Heart left ventricle (tissue), 16 donors: ENCODE results near the gene PLCG2. TPM values are rescaled to one million over a fixed set of nuclear protein-coding genes. Genes with fewer than 3 reads are reported as not detected.
A peak's percentile ranks its signal among the peaks of the same experiment; 100 is the strongest.

Source experiments
- ATAC-seq, 4 donors: fragments of 200-7000 bp; cut with Tn5 transposase; one replicate each; pipeline ENCODE4 v1.9.1; 2020 to 2022; ENCODE audit warnings: moderate library complexity in 4 of 4, mild to moderate bottlenecking in 3 of 4, moderate number of reproducible peaks in 1 of 4
- DNase-seq, 5 donors: peaks; one replicate each; pipeline ENCODE4 v3.0.0-alpha.2; 2020
- H3K27ac ChIP-seq, 12 donors: fragments of 200-600 bp; sonication (generic) in 4 of 12; one replicate each; pipeline versions ENCODE4 v1.5.0 to v1.8.0; 2016 to 2022; ENCODE audit warnings: mild to moderate bottlenecking in 2 of 12
- H3K27me3 ChIP-seq, 9 donors: fragments of 200-600 bp; sonication (generic) in 2 of 9; one replicate each; pipeline versions ENCODE4 v1.5.1 to v1.8.0; 2016 to 2022; ENCODE audit warnings: mild to moderate bottlenecking in 3 of 9
- H3K36me3 ChIP-seq, 9 donors: fragments of 200-600 bp; sonication (generic) in 2 of 9; one replicate each; pipeline versions ENCODE4 v1.5.0 to v1.8.0; 2018 to 2022; ENCODE audit warnings: mild to moderate bottlenecking in 2 of 9
- H3K4me1 ChIP-seq, 12 donors: fragments of 200-600 bp; sonication (generic) in 4 of 12; one replicate each; pipeline versions ENCODE4 v1.5.0 to v1.8.0; 2016 to 2022; ENCODE audit warnings: mild to moderate bottlenecking in 3 of 12
- H3K4me3 ChIP-seq, 12 donors: fragments of 200-600 bp; sonication (generic) in 4 of 12; one replicate each; pipeline versions ENCODE4 v1.5.0 to v1.8.0; 2017 to 2022; ENCODE audit warnings: mild to moderate bottlenecking in 9 of 12, moderate library complexity in 4 of 12
- H3K9me3 ChIP-seq, 12 donors: fragments of 200-600 bp; sonication (generic) in 4 of 12; one replicate each; pipeline versions ENCODE4 v1.5.0 to v1.8.0; 2016 to 2022; ENCODE audit warnings: mild to moderate bottlenecking in 1 of 12
- POLR2A ChIP-seq, 2 donors: fragments of 450-650 bp; IDR thresholded peaks; one replicate each; pipeline ENCODE4 v1.6.1; 2017; ENCODE audit warnings: antibody characterized with exemption in 2 of 2, mild to moderate bottlenecking in 2 of 2, moderate library complexity in 2 of 2
- WGBS, 4 donors: extraction: QIAGEN DNeasy Blood & Tissue Kit in 2 of 4; methylation state at CpG; one replicate each; pipeline versions ENCODE4 v1.1.5 to v1.1.7; 2013 to 2018; 5-methylcytosine and 5-hydroxymethylcytosine counted together
- intact Hi-C, 10 donors: fragments of 100-400 bp; cut with DNase I; formaldehyde crosslinking; loops; one replicate each; pipeline versions ENCODE4 v1.11.1 to v1.14.2; 2022
- polyA plus RNA-seq, 2 donors: library from polyadenylated mRNA; stranded (reverse); fragments of 200-250 nt; gene quantifications; one replicate each; pipeline ENCODE4 v1.2.3, GENCODE V29; 2013
- total RNA-seq, 9 donors: library from RNA; depleted of rRNA in 2 of 9; stranded (reverse); fragments of >200 nt in 2 of 9; fragmentation: NEBNext Ultra II Directional in 3 of 9; extraction: Animal tissue kit (Norgen Biotek cat#: 25700) in 3 of 9; gene quantifications; one replicate each; pipeline versions ENCODE4 v1.1.0 to v1.2.4, GENCODE V29; 2016 to 2023
- TF ChIP-seq, protein P1 (sequence below), 12 donors: fragments of 200-600 bp; sonication (generic) in 4 of 12; IDR thresholded peaks; one replicate each; pipeline versions ENCODE4 v1.5.0 to v1.8.0; 2018 to 2022; ENCODE audit warnings: antibody characterized with exemption in 12 of 12, mild to moderate bottlenecking in 5 of 12
- donor health status: ischemic (EF 13 %, LVEDD 7.1; RV severe dilation, severe dysfunction).
- donor health status: healthy with polysubstance abuse.
- donor health status: DM: no; HTN: yes; CAD: no.
- donor health status: DM: no; HTN: no; CAD: no.
- donor health status: ischemic (EF 25% LVEDD 6.9; RV normal size, moderate dysfunction).
- donor health status: ischemic (EF 25% LVEDD 5.7; RV mildly dilated, moderate dysfunction).
- donor health status: healthy.
- donor health status: DM: yes; HTN: yes; CAD: no.
- donor health status: ischemic (EF 35%, LVEDD 5.7; RV mildly dilated, moderate dysfunction).
- donor health status: nonischemic (EF 11% LVEDD 7.7; RV severe dilation, severe dysfunction).
- donor health status: DM: yes; HTN: yes; CAD: no.
- donor health status: PGD.
- donor health status: ischemic (EF 29% LVEDD 5.4; RV normal size, mild dysfunction).
- donor health status: nonischemic (EF 23%, LVEDD 6.1; RV moderate dilation, normal function).

The PLCG2 gene
- total and polyA plus RNA-seq, 11 donors, result 2.0 to 35.4 (median 4.7) TPM

DNA sequence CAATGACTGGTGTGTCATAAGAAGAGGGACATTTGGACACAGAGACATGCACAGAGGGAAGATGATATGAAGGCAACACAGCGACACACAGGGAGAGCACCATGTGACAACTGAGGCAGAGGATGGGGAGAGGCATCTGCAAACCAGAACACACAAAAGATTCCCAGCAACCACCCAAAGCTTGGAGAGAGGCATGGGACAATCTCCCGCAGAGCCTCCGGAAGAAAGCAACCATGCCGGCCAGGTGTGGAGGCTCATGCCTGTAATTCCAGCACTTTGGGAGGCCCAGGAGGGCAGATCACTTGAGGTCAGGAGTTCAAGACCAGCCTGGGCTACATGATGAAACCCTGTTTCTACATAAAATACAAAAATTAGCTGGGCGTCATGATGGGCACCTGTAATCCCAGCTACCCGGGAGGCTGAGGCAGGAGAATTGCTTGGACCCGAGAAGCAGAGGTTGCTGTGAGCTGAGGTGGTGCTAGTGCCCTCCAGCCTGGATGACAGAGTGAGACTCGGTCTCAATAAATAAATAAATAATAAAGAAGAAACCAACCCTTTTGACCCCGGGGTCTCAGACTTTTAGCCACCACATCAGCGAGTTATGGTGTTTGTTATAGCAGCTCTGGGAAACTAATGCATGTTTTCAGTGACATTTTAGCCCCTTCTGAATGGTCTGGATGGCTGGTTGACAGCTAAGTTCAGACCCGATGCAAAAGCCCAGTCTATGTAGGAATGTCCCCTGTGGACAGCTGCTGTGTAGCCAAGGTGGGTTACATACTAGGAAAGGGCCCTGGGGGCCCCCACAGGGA lies 13.8 kb upstream of the PLCG2 start:
- whole genome bisulfite sequencing, 4 donors, result 84 to 95% (median 91%) methylated on average over 11 of the region's 11 CpGs

GRCh38 chr16:81765969-81766368 lies 13.1 kb upstream of the PLCG2 start:
- H3K27ac ChIP-seq, result no peak overlapping the region
- intact Hi-C loops, result no loop called here
- no peak for TF ChIP-seq POLR2A (IDR thresholded peaks at IDR 0.05)
- TF ChIP-seq, protein P1, sequence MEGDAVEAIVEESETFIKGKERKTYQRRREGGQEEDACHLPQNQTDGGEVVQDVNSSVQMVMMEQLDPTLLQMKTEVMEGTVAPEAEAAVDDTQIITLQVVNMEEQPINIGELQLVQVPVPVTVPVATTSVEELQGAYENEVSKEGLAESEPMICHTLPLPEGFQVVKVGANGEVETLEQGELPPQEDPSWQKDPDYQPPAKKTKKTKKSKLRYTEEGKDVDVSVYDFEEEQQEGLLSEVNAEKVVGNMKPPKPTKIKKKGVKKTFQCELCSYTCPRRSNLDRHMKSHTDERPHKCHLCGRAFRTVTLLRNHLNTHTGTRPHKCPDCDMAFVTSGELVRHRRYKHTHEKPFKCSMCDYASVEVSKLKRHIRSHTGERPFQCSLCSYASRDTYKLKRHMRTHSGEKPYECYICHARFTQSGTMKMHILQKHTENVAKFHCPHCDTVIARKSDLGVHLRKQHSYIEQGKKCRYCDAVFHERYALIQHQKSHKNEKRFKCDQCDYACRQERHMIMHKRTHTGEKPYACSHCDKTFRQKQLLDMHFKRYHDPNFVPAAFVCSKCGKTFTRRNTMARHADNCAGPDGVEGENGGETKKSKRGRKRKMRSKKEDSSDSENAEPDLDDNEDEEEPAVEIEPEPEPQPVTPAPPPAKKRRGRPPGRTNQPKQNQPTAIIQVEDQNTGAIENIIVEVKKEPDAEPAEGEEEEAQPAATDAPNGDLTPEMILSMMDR (IDR thresholded peaks at IDR 0.05), result no peak
- ATAC-seq (no peak), DNase-seq (no peak)
- H3K27me3 ChIP-seq, result peaks cover 0 to 6% (median 0%) of the 10 kb centered on the region in 9 donors
- H3K9me3 ChIP-seq, result no peaks in the 10 kb centered on the region
- H3K36me3 ChIP-seq, result no peaks in the 10 kb centered on the region
- peaks cover 0 to 5% (median 0%) of the 10 kb centered on the region in 12 donors for H3K4me1 ChIP-seq
- no peak overlapping the region for H3K4me3 ChIP-seq

More for the DNA sequence above, 13.8 kb upstream of the PLCG2 start:
- Histone ChIP-seq H3K4me3 (no peak overlapping the region), H3K36me3 (no peaks in the 10 kb centered on the region), H3K4me1 (peaks cover 0 to 5% (median 0%) of the 10 kb centered on the region in 12 donors), H3K9me3 (no peaks in the 10 kb centered on the region), H3K27ac (no peak overlapping the region), H3K27me3 (peaks cover 0 to 6% (median 0%) of the 10 kb centered on the region in 9 donors)
- DNase-seq (no peak), ATAC-seq (peak in 2 of 4 donors; percentile 12 to 64)
- intact Hi-C loops, result no loop called here
- TF ChIP-seq, protein P1 (IDR thresholded peaks at IDR 0.05), result no peak
- no peak for TF ChIP-seq POLR2A (IDR thresholded peaks at IDR 0.05)

DNA sequence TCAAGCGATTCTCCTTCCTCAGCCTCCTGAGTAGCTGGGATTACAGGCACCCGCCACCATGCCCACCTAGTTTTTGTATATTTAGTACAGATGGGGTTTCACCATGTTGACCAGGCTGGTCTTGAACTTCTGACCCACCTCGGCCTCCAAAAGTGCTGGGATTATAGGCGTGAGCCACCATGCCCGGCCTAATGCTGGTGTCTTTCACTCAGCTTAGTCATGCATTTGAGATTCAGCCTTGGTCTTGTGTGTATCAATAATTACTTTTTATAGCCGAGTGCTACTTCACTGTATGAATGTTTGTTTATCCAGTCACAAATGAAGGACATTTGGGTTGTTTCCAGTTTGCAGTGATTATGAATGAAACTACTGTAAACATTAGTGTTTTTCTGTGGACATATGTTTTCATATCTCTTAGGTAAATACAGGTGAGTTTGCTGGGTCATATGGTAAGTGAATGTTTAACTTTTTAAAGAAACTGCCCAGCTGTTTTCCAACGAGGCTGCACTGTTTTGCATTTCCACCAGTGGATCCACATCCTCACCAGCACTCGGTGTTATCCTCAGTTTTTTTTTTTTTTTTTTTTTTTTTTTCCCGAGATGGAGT lies 11.0 kb upstream of the PLCG2 start:
- no peaks in the 10 kb centered on the region for H3K9me3 ChIP-seq
- no peak for DNase-seq
- no peak overlapping the region for H3K27ac ChIP-seq
- no peak for TF ChIP-seq POLR2A (IDR thresholded peaks at IDR 0.05)
- TF ChIP-seq, protein P1 (IDR thresholded peaks at IDR 0.05), result no peak
- 84 to 90% (median 88%) methylated on average over 9 of the region's 9 CpGs for WGBS, 4 donors
- no peaks in the 10 kb centered on the region for H3K36me3 ChIP-seq
- H3K4me3 ChIP-seq, result no peak overlapping the region
- intact Hi-C loops, result no loop called here
- H3K4me1 ChIP-seq, result peaks cover 0 to 5% (median 0%) of the 10 kb centered on the region in 12 donors
- no peak for ATAC-seq
- H3K27me3 ChIP-seq, result peaks cover 0 to 6% (median 0%) of the 10 kb centered on the region in 9 donors

GRCh38 chr16:81770008-81770407 lies 9.1 kb upstream of the PLCG2 start:
- 89 to 91% (median 90%) methylated on average over 7 of the region's 7 CpGs for WGBS, 4 donors
- no peak for ATAC-seq
- intact Hi-C loops, result loop anchor here in 1 of 10 donors (10.0 kb wide), 1 partner anchor 105 kb away; no protein-coding TSS in a partner anchor

More at GRCh38 chr16:81770008-81770407, 9.1 kb upstream of the PLCG2 start:
- TF ChIP-seq, protein P1 (IDR thresholded peaks at IDR 0.05), result no peak
- TF ChIP-seq POLR2A (IDR thresholded peaks at IDR 0.05), result no peak
- Histone ChIP-seq H3K27ac (no peak overlapping the region), H3K9me3 (no peaks in the 10 kb centered on the region), H3K4me3 (no peak overlapping the region), H3K27me3 (peaks cover 0 to 3% (median 0%) of the 10 kb centered on the region in 9 donors), H3K36me3 (no peaks in the 10 kb centered on the region), H3K4me1 (peaks cover 0 to 14% (median 3%) of the 10 kb centered on the region in 12 donors)
- DNase-seq, result no peak
